Measurements from ENCODE around the gene THOC7. TPM values are rescaled to one million over a fixed set of nuclear protein-coding genes. Genes with fewer than 3 reads are reported as not detected.

Gene THOC7
- total and polyA plus RNA-seq, 2 of the 4 experiments (the other 2 are of a cell fraction): 25.8 to 55.9 TPM

DNA sequence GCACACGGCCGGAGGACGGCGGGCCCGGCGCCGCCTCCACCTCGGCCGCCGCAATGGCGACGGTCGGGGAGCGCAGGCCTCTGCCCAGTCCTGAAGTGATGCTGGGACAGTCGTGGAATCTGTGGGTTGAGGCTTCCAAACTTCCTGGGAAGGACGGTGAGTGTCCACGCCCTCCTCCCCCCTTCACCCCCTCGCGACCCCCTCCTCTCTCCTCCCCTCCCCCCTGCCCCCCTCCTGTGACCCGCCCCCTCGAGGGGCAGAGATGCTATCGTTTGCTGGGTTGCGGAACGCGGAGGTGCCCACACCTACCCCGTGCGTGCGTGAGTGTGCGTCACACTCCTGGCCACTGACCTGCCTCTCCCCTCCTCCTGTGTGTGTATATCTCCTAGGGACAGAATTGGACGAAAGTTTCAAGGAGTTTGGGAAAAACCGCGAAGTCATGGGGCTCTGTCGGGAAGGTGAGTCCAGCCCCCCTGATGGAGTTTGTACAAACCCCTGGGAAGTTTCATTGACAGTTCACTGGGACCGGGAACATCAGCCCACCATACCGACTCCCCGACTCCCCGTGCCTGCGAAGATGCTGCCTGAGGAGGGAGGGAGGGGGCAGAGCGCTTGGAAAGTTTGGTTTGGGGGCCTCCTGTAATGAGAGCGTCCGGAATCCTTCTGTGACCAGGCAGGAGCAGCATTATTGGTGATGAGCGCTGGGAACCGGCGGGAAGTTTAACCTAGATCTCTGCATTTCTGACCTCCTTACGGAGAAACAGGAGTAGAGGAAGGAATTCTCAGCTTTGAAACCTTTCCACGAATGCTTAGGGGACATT, 49.4 kb upstream of the THOC7 start:
- in situ Hi-C loops (cut with MboI; ENCODE audit: low sequenced_read_pairs): no loop called here
- no peaks in the 10 kb centered on the region for H3K9me3 ChIP-seq (ENCODE audit: control insufficient read depth, insufficient read depth, low read length)
- H4K5ac ChIP-seq (ENCODE audit: low read depth, low read length): peak overlapping the region; percentile 69; the same call in 1 of the 2 replicates
- H3K4me2 ChIP-seq (ENCODE audit: low read depth, low read length): peak overlapping the region; percentile 99
- H3K79me1 ChIP-seq (ENCODE audit: low read depth in 1 of 2, low read length in 2 of 2): peaks cover 26 to 75% of the 10 kb centered on the region in 2 experiments
- intact Hi-C loops (cut with micrococcal nuclease): loop anchor here (1.0 to 5.0 kb wide), 4 partner anchors 36 to 589 kb away; no protein-coding TSS in a partner anchor
- dilution Hi-C loops (cut with HindIII; ENCODE audit: low sequenced_read_pairs, unreplicated experiment): no loop called here
- peak overlapping the region; percentile 95 for H2AFZ ChIP-seq (replicated peaks; ENCODE audit: low read length, poor library complexity)
- H2AK5ac ChIP-seq (ENCODE audit: low read depth, low read length): peak overlapping the region; percentile 83
- no peak overlapping the region for H2BK15ac ChIP-seq (ENCODE audit: low read depth, low read length)
- H3K18ac ChIP-seq (ENCODE audit: low read depth, low read length): peak overlapping the region; percentile 43; the same call in 1 of the 2 replicates
- BruUV-seq (replicated peaks): no TSS peak
- H3K4ac ChIP-seq (ENCODE audit: low read depth, low read length): peak overlapping the region; percentile 84
- H4K91ac ChIP-seq (ENCODE audit: insufficient read depth, low read depth, low read length): peak overlapping the region; percentile 71; the same call in 1 of the 2 replicates
- H4K20me1 ChIP-seq (ENCODE audit: insufficient read depth, low read length): peaks cover 18% of the 10 kb centered on the region; the same call in 1 of the 2 replicates
- H3K56ac ChIP-seq (ENCODE audit: extremely low read depth, insufficient read depth, low read length): no peak overlapping the region
- peak overlapping the region; percentile 71 for H3K23ac ChIP-seq (ENCODE audit: low read depth, low read length)
- peaks cover 6% of the 10 kb centered on the region; the same call in 1 of the 2 replicates for H3K9me1 ChIP-seq (ENCODE audit: insufficient read depth, low read length)
- 27% methylated on average over 6 of the region's 46 CpGs; no CpG with 5 or more reads in 1 of the 2 experiments for WGBS, 2 experiments (ENCODE audit: extremely low coverage in 2 of 2, insufficient read length in 1 of 2)
- peak overlapping the region; percentile 91 for H2AK9ac ChIP-seq (replicated peaks; ENCODE audit: low read depth, low read length, poor library complexity)
- peak overlapping the region; percentile 91 for H3K14ac ChIP-seq (replicated peaks; ENCODE audit: low read depth, low read length)
- DNase-seq (peak; percentile 78), ATAC-seq (ENCODE audit: low read depth) (peak; percentile 9)
- H2BK20ac ChIP-seq (ENCODE audit: low read depth, low read length): no peak overlapping the region
- H3K27me3 ChIP-seq (ENCODE audit: control insufficient read depth, insufficient read depth, low read length): no peaks in the 10 kb centered on the region
- peak overlapping the region; percentile 96 for H2BK5ac ChIP-seq (ENCODE audit: low read depth, low read length, poor library complexity, severe bottlenecking)
- peaks cover 8% of the 10 kb centered on the region for H3K36me3 ChIP-seq (ENCODE audit: control insufficient read depth, insufficient read depth, low read length)
- H2BK120ac ChIP-seq (ENCODE audit: low read depth, low read length): peak overlapping the region; percentile 17; the same call in 1 of the 2 replicates
- peak overlapping the region in 1 of 2 experiments; percentile 72; a peak in 1 of 4 replicates for H4K8ac ChIP-seq (ENCODE audit: low read depth in 2 of 2, low read length in 2 of 2)
- peak overlapping the region; percentile 98 for H3K4me3 ChIP-seq (ENCODE audit: insufficient read depth, low read depth, low read length)
- peak overlapping the region; percentile 89 for H3K27ac ChIP-seq (ENCODE audit: insufficient read depth, low read length)
- H3K9ac ChIP-seq (ENCODE audit: low read depth, low read length): peak overlapping the region; percentile 84
- POLR2A ChIA-PET (ENCODE audit: unreplicated experiment): no interaction called here
- peaks cover 8% of the 10 kb centered on the region for H3K4me1 ChIP-seq (ENCODE audit: control insufficient read depth, insufficient read depth, low read length)
- CTCF ChIA-PET: no interaction called here
- TF ChIP-seq MAZ (IDR thresholded peaks at IDR 0.05; ENCODE audit: borderline replicate concordance, low read depth, low read length): peak; percentile 68; the same call in 1 of the 2 replicates
- no peak for TF ChIP-seq SMC3 (IDR thresholded peaks at IDR 0.05; ENCODE audit: low read depth, low read length)
- TF ChIP-seq CTCF (conservative IDR thresholded peaks at IDR 0.05; ENCODE audit: low read depth, low read length): no peak
- TF ChIP-seq ELK1 (IDR thresholded peaks at IDR 0.05; ENCODE audit: borderline replicate concordance, low read depth, low read length): no peak
- peak; percentile 55 for TF ChIP-seq CEBPB (IDR thresholded peaks at IDR 0.05; ENCODE audit: low read depth, low read length)
- TF ChIP-seq FOS (IDR thresholded peaks at IDR 0.05; ENCODE audit: low read depth, low read length): no peak
- TF ChIP-seq POLR2A (IDR thresholded peaks at IDR 0.05; ENCODE audit: low read depth, low read length): peak; percentile 61
- no peak for TF ChIP-seq RFX5 (IDR thresholded peaks at IDR 0.05; ENCODE audit: low read depth, low read length)
- TF ChIP-seq CHD1 (IDR thresholded peaks at IDR 0.05; ENCODE audit: low read depth, low read length): no peak
- TF ChIP-seq USF2 (IDR thresholded peaks at IDR 0.05; ENCODE audit: low read depth, low read length): peak; percentile 13; the same call in 1 of the 2 replicates
- TF ChIP-seq RAD21 (IDR thresholded peaks at IDR 0.05; ENCODE audit: low read length): no peak
- TF ChIP-seq MXI1 (IDR thresholded peaks at IDR 0.05; ENCODE audit: borderline replicate concordance, low read depth, low read length): 0 out of 2 replicates have a peak, but pooled peaks have one; percentile 24
- no peak for TF ChIP-seq MAFK (IDR thresholded peaks at IDR 0.05; ENCODE audit: low read depth, low read length)
